Endodermal cell (in vitro differentiated cells): Measurements from ENCODE around the gene YPEL1. TPM values are rescaled to one million over a fixed set of nuclear protein-coding genes. Genes with fewer than 3 reads are reported as not detected.
"Not testable (repeated sequence)": the region's sequence is repeated elsewhere in the genome, so short reads cannot be mapped to it uniquely, and the experiment has no call there.

Source experiments
- DNase-seq: peaks from one replicate; pipeline ENCODE4 v3.0.0-alpha.2; 2017
- H3K27ac ChIP-seq: 2 replicates; pipeline ENCODE4 v1.5.1; 2013; ENCODE audit warnings: mild to moderate bottlenecking, low read depth, low read length, moderate library complexity
- H3K27me3 ChIP-seq: 2 replicates; pipeline ENCODE4 v1.6.1; 2013; ENCODE audit warnings: mild to moderate bottlenecking, low read length, moderate library complexity; ENCODE audit not compliant: insufficient read depth, control insufficient read depth, poor library complexity, severe bottlenecking
- H3K36me3 ChIP-seq: 2 replicates; pipeline ENCODE4 v1.7.0; 2013; ENCODE audit warnings: mild to moderate bottlenecking, low read length, moderate library complexity; ENCODE audit not compliant: control insufficient read depth, insufficient read depth
- H3K4me1 ChIP-seq: one replicate; pipeline ENCODE4 v1.7.0; 2013; ENCODE audit warnings: low read length; ENCODE audit not compliant: control insufficient read depth, insufficient read depth
- H3K4me3 ChIP-seq: 2 replicates; pipeline ENCODE4 v1.5.1; 2013; ENCODE audit warnings: mild to moderate bottlenecking, low read length, moderate library complexity
- H3K9ac ChIP-seq: 2 replicates; pipeline ENCODE4 v1.6.1; 2013; ENCODE audit warnings: mild to moderate bottlenecking, low read length, moderate library complexity; ENCODE audit not compliant: poor library complexity, severe bottlenecking; ENCODE audit errors: extremely low read depth
- H3K9me3 ChIP-seq: 2 replicates; pipeline ENCODE4 v1.6.1; 2013; ENCODE audit warnings: mild to moderate bottlenecking, low read length, moderate library complexity; ENCODE audit not compliant: control insufficient read depth
- H3K27ac Mint-ChIP-seq: 2 replicates; pipeline ENCODE4 v1.8.0; 2020; ENCODE audit warnings: mixed read lengths
- H3K27me3 Mint-ChIP-seq: 2 replicates; pipeline ENCODE4 v1.8.0; 2021; ENCODE audit warnings: mild to moderate bottlenecking, mixed read lengths; ENCODE audit not compliant: insufficient read depth
- H3K36me3 Mint-ChIP-seq: 2 replicates; pipeline ENCODE4 v1.8.0; 2020; ENCODE audit warnings: low read depth, mixed read lengths
- H3K4me1 Mint-ChIP-seq: 2 replicates; pipeline ENCODE4 v1.8.0; 2020; ENCODE audit warnings: mixed read lengths
- H3K4me3 Mint-ChIP-seq: 2 replicates; pipeline ENCODE4 v1.8.0; 2020; ENCODE audit warnings: mild to moderate bottlenecking, moderate library complexity, mixed read lengths
- H3K9me3 Mint-ChIP-seq: 2 replicates; pipeline ENCODE4 v1.8.0; 2020; ENCODE audit warnings: mild to moderate bottlenecking, mixed read lengths
- CTCF ChIP-seq: fragments of 200-600 bp; sonication (generic); conservative IDR thresholded peaks from 2 replicates; pipeline ENCODE4 v1.5.0; 2021; ENCODE audit warnings: antibody characterized with exemption, mild to moderate bottlenecking
- WGBS, 2 experiments: methylation state at CpG; one replicate each; pipeline versions ENCODE4 v1.1.5 to v1.1.7; 2013; ENCODE audit warnings: missing lambda C conversion rate in 2 of 2, mixed read lengths in 1 of 2; ENCODE audit not compliant: insufficient coverage in 1 of 2, insufficient read length in 1 of 2; 5-methylcytosine and 5-hydroxymethylcytosine counted together
- total RNA-seq, 2 donors: library from RNA; stranded (reverse); fragmentation: NEBNext Ultra II Directional in 1 of 2; extraction: Animal tissue kit (Norgen Biotek cat#: 25700) in 1 of 2; gene quantifications; 2 replicates in 1 of 2; 3 replicates in 1 of 2; pipeline ENCODE4 v1.2.1, GENCODE V29; 2021

The YPEL1 gene
- total RNA-seq, 2 donors from 2014 or later = 13.4 to 23.4 TPM

GRCh38 chr22:21680830-21681565 lies 54.6 kb downstream of the YPEL1 start:
- no peak overlapping the region for H3K27ac ChIP-seq
- H3K27ac Mint-ChIP-seq = no peak overlapping the region
- WGBS, 2 experiments = 96% methylated on average over 16 to 21 of the region's 21 CpGs
- no peak overlapping the region for H3K4me3 Mint-ChIP-seq
- H3K27me3 ChIP-seq = no peaks in the 10 kb centered on the region
- no peaks in the 10 kb centered on the region for H3K9me3 ChIP-seq
- H3K36me3 ChIP-seq = peaks cover 18% of the 10 kb centered on the region
- H3K9ac ChIP-seq = no peak overlapping the region
- peaks cover 54% of the 10 kb centered on the region for H3K36me3 Mint-ChIP-seq
- no peaks in the 10 kb centered on the region for H3K4me1 Mint-ChIP-seq
- peak; percentile 36 for DNase-seq
- peaks cover 23% of the 10 kb centered on the region for H3K9me3 Mint-ChIP-seq
- TF ChIP-seq CTCF = no peak
- H3K4me1 ChIP-seq = no peaks in the 10 kb centered on the region
- H3K4me3 ChIP-seq = no peak overlapping the region
- H3K27me3 Mint-ChIP-seq = no peaks in the 10 kb centered on the region

- TF ChIP-seq CTCF = no peak
- WGBS, 2 experiments = 91 to 100% methylated on average over 3 to 4 of the region's 4 CpGs
- H3K9me3 ChIP-seq = no peaks in the 10 kb centered on the region
These were observed 56.2 kb downstream of the YPEL1 start for GRCh38 chr22:21679383-21679782.

GRCh38 chr22:21678842-21679241 lies 56.8 kb downstream of the YPEL1 start:
- peaks cover 61% of the 10 kb centered on the region for H3K36me3 Mint-ChIP-seq
- peaks cover 26% of the 10 kb centered on the region for H3K9me3 Mint-ChIP-seq

More at GRCh38 chr22:21679383-21679782, 56.2 kb downstream of the YPEL1 start:
- Mint-ChIP-seq H3K27me3 (no peaks in the 10 kb centered on the region), H3K9me3 (peaks cover 26% of the 10 kb centered on the region), H3K4me1 (no peaks in the 10 kb centered on the region), H3K27ac (no peak overlapping the region), H3K36me3 (peaks cover 57% of the 10 kb centered on the region), H3K4me3 (no peak overlapping the region)
- Histone ChIP-seq H3K4me1 (no peaks in the 10 kb centered on the region), H3K27me3 (no peaks in the 10 kb centered on the region), H3K4me3 (no peak overlapping the region), H3K36me3 (peaks cover 25% of the 10 kb centered on the region), H3K27ac (no peak overlapping the region), H3K9ac (no peak overlapping the region)
- DNase-seq = no peak

More at GRCh38 chr22:21678842-21679241, 56.8 kb downstream of the YPEL1 start:
- not testable (repeated sequence) for H3K9ac ChIP-seq, H3K27ac Mint-ChIP-seq, DNase-seq, H3K4me3 ChIP-seq, H3K27me3 Mint-ChIP-seq, H3K4me1 ChIP-seq, H3K9me3 ChIP-seq, H3K4me3 Mint-ChIP-seq, H3K27ac ChIP-seq, H3K27me3 ChIP-seq, H3K4me1 Mint-ChIP-seq
- 96% methylated on average over 11 of the region's 12 CpGs; no CpG with 5 or more reads in 1 of the 2 experiments for WGBS, 2 experiments
- peaks cover 29% of the 10 kb centered on the region for H3K36me3 ChIP-seq
